Stimulated activated naive CD8-positive, alpha-beta T cell treated with anti-CD3 and anti-CD28 coated beads, Interleukin-15, Interleukin-2, amounts not matched to agents 100 U/mL and 50 U/mL, for 24 hours (primary cell): Measurements from ENCODE around the gene GDPD4.
"Not testable (repeated sequence)": the region's sequence is repeated elsewhere in the genome, so short reads cannot be mapped to it uniquely, and the experiment has no call there.

ENCODE experiments used
- ATAC-seq: fragments of 150-1000 bp; cut with Tn5 transposase; one replicate; pipeline ENCODE4 v1.10.0; 2021
- DNase-seq: peaks from one replicate; pipeline ENCODE4 v3.0.0; 2021

GDPD4 gene

GRCh38 chr11:77301510-77301909, at the start of gene GDPD4:
Gene GDPD4 (minus strand): TSS chr11:77301686. CDS start chr11:77285137, 16,549 bp downstream.
- ATAC-seq (no peak), DNase-seq (no peak)

- no peak for ATAC-seq
- no peak for DNase-seq
Observed at GRCh38 chr11:77347948-77348347, 46.5 kb upstream of the GDPD4 start.

DNA sequence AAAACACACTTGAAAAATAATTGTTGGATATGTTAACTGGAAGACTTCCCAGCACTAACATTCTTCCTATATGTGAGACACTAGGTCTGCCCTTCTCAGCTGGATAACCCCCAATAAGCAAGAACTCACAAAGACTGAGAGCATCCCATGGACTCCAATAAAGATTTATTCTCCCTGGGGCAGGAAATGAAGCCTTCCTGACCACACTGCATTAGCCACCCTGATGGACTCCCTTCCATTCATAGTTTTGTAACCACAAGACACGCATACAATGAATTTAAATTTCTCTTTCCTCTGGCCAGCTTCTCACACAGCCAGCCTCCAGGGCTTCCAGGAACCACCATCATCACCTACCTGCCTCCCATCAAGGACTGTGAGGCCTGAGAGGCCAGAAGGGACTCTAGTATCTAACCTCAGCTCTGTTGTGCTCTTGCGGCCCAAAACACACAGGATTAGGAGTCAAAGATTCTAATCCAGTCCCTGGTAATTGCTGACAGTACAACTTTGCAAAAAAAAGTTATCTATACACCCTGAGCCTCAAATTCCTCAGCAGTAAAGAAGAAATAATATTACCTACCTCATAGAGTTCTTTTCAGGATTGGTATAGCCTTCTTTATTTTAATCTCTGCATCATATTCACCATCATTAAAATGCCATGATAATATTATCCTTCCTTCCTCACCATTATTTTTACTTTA, 45.6 kb upstream of the GDPD4 start:
- no peak for DNase-seq
- no peak for ATAC-seq

- no peak for DNase-seq
- no peak for ATAC-seq
Observed at GRCh38 chr11:77345621-77346020, 44.1 kb upstream of the GDPD4 start.

- ATAC-seq (no peak), DNase-seq (no peak)
Observed at GRCh38 chr11:77340501-77340900, 39.0 kb upstream of the GDPD4 start.

- ATAC-seq (no peak), DNase-seq (no peak)
Observed at GRCh38 chr11:77332259-77332658, 30.8 kb upstream of the GDPD4 start.

DNA sequence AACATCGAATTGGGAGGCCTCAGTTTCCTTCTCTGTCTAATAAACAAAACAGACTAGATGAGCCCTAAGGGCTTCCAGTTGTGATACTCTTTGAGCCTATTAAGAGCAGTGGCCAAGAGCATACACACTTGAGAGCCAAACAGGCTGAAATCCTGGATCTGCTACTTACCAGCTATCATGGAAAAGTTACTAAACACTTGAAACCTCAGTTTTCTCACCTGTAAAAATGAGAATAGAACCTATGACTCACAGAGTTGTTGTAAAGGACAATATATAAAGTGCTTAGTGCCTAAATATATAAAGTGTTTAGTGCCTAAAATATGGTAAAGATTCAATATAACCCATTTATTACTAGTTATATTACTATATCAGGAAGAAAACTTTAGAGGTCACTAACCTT, 23.7 kb upstream of the GDPD4 start:
- DNase-seq (no peak), ATAC-seq (peak; percentile 91)

GRCh38 chr11:77324508-77324907, 23.0 kb upstream of the GDPD4 start:
- DNase-seq (no peak), ATAC-seq (no peak)

GRCh38 chr11:77322926-77323590, 21.6 kb upstream of the GDPD4 start:
- no peak for ATAC-seq
- DNase-seq = no peak

GRCh38 chr11:77322506-77322905, 21.0 kb upstream of the GDPD4 start:
- DNase-seq = no peak
- no peak for ATAC-seq

- DNase-seq = no peak
- no peak for ATAC-seq
Observed at GRCh38 chr11:77320351-77320750, 18.9 kb upstream of the GDPD4 start.

DNA sequence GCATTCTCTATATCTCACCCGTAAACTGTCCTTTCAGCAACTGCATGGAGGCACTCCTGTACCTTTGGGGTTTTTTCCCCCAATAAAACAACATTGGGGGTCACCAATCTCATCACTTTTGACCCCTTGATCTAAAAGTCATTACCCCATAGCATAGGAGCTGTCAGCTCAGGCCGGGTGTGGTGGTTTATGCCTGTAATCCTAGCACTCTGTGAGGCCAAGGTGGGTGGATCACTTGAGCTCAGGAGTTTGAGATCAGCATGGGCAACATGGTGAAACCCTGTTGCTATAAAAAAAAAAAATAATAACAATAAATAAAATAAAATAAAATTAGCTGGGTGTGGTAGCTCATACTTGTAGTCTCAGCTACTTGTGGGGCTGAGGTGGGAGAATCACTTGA, 17.1 kb upstream of the GDPD4 start:
- DNase-seq (no peak), ATAC-seq (no peak)

- DNase-seq = no peak
- no peak for ATAC-seq
Observed at GRCh38 chr11:77316733-77317342, 15.4 kb upstream of the GDPD4 start.

DNA sequence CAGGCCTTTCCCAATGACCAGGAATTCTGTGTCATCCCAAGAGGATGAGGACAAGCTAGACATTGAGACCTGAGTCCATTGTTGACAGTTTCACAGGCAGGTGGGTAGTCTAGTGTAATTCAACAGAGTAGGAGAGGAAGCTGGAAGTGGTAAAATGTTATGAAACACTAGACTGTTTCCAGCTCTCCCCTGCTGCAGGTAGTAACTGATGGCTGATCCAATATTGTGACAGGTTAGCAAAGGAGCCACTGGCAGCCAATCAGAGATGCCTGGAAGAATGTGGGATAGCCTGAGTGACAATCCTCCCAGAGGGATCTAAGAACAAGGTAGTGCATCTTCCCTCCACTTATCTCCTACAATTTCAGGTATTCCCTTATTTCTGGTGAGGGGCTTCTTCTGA, 10.6 kb upstream of the GDPD4 start:
- ATAC-seq = no peak
- DNase-seq = no peak

GRCh38 chr11:77311701-77312100, 10.2 kb upstream of the GDPD4 start:
- no peak for ATAC-seq
- no peak for DNase-seq

GRCh38 chr11:77310721-77311120, 9.2 kb upstream of the GDPD4 start:
- ATAC-seq = no peak
- DNase-seq = no peak

- no peak for ATAC-seq
Observed at GRCh38 chr11:77309401-77310085, 8.1 kb upstream of the GDPD4 start.

GRCh38 chr11:77308838-77309237, 7.4 kb upstream of the GDPD4 start:
- ATAC-seq = peak; percentile 78
- DNase-seq = no peak

More at GRCh38 chr11:77309401-77310085, 8.1 kb upstream of the GDPD4 start:
- DNase-seq = no peak

GRCh38 chr11:77303328-77303727, 1.8 kb upstream of the GDPD4 start:
- no peak for DNase-seq
- ATAC-seq = no peak

DNA sequence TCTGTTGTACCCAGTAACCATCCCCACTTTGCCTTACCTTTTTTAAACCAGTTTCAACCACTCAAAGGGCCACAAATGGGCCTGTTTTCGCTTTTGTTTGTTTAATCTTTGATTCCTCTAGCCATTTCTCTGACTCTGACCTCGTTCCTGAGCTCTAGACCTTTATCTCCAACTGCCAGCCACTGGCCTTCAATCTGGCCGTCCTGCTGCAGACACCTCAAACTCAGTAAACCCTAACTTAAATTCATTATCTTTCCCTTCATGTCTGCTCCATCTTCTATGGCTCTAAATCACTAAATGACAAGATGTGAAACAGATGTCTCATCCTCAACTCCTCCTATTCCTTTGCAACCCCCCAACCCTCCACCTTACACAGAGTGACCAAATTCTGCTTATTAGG, 1.3 kb upstream of the GDPD4 start:
- DNase-seq (no peak), ATAC-seq (no peak)

DNA sequence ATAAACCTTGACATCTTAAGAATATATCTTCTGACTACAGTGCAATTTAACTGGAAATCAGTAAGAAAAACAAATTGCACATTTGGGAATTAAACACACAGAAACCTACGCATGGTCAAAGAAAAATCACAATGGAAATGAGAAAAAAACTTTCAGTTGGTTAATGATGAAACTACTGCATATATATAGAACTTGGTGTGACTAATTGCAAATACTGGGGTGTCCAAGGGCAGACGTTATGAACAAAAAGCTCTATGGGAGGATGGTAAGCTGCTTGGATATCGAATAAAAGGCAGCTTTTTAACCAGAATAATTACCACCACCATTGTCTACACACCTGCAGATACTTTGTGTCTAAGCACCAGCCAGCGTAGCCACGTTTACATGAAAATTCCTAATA, 791 bp downstream of the GDPD4 start:
- DNase-seq (no peak), ATAC-seq (no peak)

DNA sequence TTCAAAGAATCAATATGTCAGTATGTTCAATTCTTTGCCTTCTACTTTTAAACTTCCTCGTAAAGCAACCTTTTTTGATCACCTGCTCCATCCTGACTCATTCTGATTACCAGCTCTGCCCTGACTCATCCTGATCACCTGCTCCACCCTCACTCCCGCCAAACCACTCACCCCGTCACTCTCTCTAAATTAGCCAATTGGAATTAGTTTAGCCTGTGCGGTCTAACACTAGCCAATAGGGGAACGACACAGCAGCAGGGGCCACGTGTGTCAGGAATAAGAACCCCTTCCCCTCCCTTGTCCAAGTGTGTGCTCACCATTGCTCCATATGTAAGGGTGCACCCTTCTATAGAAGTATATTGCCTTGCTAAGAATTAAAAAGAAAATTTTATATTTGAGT, 1.5 kb downstream of the GDPD4 start:
- peak; percentile 6 for DNase-seq
- not testable (repeated sequence) for ATAC-seq

DNA sequence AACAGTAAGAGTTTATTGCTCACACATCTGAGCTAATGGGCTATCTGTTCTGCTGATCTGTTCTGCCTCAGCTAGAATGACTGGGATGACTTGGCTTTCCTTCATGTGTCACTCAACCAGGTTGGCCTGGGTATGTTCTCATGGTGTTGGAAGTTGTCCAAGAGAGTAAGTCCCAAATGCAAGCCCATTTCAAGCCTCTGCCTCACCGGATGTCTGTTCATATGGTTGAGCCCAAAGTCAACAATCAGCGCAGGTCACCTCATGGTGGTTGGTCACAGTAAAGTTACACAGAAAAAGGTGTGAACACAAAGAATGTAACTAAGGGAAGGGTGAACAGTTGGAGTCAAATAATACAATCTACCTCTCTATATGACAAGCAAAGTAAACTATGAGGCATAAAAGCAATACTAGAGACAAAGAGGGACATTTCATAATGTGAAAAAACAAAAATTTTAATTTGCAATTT, 1.9 kb downstream of the GDPD4 start:
- DNase-seq (no peak), ATAC-seq (no peak)
